ENCODE data around the gene CLDN9. TPM values are rescaled to one million over a fixed set of nuclear protein-coding genes. Genes with fewer than 3 reads are reported as not detected.
A peak's percentile ranks its signal among the peaks of the same experiment; 100 is the strongest.

The CLDN9 gene
- total RNA-seq, 1 experiment from 2014 or later = 1.3 TPM

- H3K4me2 ChIP-seq (ENCODE audit: insufficient read depth, insufficient read length, low read length) = peak overlapping the region; percentile 53
- H2AK5ac ChIP-seq (ENCODE audit: insufficient read length, low read length) = no peak overlapping the region
- peaks cover 11% of the 10 kb centered on the region; the same call in 1 of the 2 replicates for H3K4me1 ChIP-seq (ENCODE audit: insufficient read depth, low read length)
- peak overlapping the region; percentile 4 for H4K5ac ChIP-seq (ENCODE audit: insufficient read length, low read depth, low read length)
- H3K9me3 ChIP-seq (ENCODE audit: control insufficient read depth, low read depth, low read length) = no peaks in the 10 kb centered on the region
- no peak overlapping the region; the same call in 1 of the 2 replicates for H3K4ac ChIP-seq (ENCODE audit: low read depth, low read length)
- H3K23ac ChIP-seq (ENCODE audit: insufficient read length, low read depth, low read length) = no peak overlapping the region
- H3K9ac ChIP-seq (ENCODE audit: extremely low read depth, insufficient read length, low read length) = peak overlapping the region; percentile 9
- Mint-ChIP-seq H3K27me3 (ENCODE audit: low read depth) (peaks cover under 1% of the 10 kb centered on the region; the same call in 1 of the 2 replicates), H3K4me1 (peaks cover 36 to 62% of the 10 kb centered on the region in 2 experiments), H3K9me3 (no peaks in the 10 kb centered on the region), H3K4me3 (peak overlapping the region; percentile 66 to 79), H3K36me3 (ENCODE audit: insufficient read depth in 1 of 3, low read depth in 3 of 3) (peaks cover 0 to 6% (median 3%) of the 10 kb centered on the region in 3 experiments; a peak in 2 of 7 replicates), H3K27ac (peak overlapping the region; percentile 99 to 100 (median 100))
- no peaks in the 10 kb centered on the region for H3K79me2 ChIP-seq (ENCODE audit: insufficient read depth, low read length)
- peak overlapping the region; percentile 52 for H2BK12ac ChIP-seq (ENCODE audit: insufficient read length, low read depth, low read length)
- no peak; the same call in 2 of the 3 replicates for TF ChIP-seq CTCF (conservative IDR thresholded peaks at IDR 0.05)
- no CpG with 5 or more reads among the region's 13 CpGs for WGBS (ENCODE audit: extremely low coverage, insufficient read length, low lambda C conversion rate)
- H3K14ac ChIP-seq (ENCODE audit: insufficient read depth, low read length) = peak overlapping the region; percentile 81
- no peak overlapping the region for H2BK20ac ChIP-seq (ENCODE audit: low read depth, low read length, poor library complexity, severe bottlenecking)
- peak overlapping the region; percentile 23 for H4K91ac ChIP-seq (ENCODE audit: insufficient read length, low read depth, low read length)
- no peak overlapping the region for H3K56ac ChIP-seq (ENCODE audit: insufficient read length, low read depth, low read length)
- H3K27me3 ChIP-seq (ENCODE audit: insufficient read depth, low read length) = no peaks in the 10 kb centered on the region
- peak overlapping the region; percentile 92 for H3K18ac ChIP-seq (ENCODE audit: insufficient read length, low read depth, low read length)
- peak overlapping the region; percentile 88 for H3K27ac ChIP-seq (ENCODE audit: insufficient read length, low read depth, low read length)
- H3K79me1 ChIP-seq (ENCODE audit: insufficient read depth, low read depth, low read length, poor library complexity, severe bottlenecking) = no peaks in the 10 kb centered on the region
- peak; percentile 75 for DNase-seq
- H3K23me2 ChIP-seq (ENCODE audit: insufficient read length, low read depth, low read length, poor library complexity, severe bottlenecking) = peaks cover 13% of the 10 kb centered on the region
- no peak overlapping the region for H2AFZ ChIP-seq (ENCODE audit: low read length)
- peak overlapping the region; percentile 11 for H2BK5ac ChIP-seq (ENCODE audit: insufficient read length, low read length)
- no peak overlapping the region for H3T11ph ChIP-seq (ENCODE audit: low read length)
- no peak overlapping the region for H4K8ac ChIP-seq (replicated peaks; ENCODE audit: insufficient read length, low read depth, low read length)
- H2BK15ac ChIP-seq (ENCODE audit: low read depth, low read length) = no peak overlapping the region
- H4K20me1 ChIP-seq (ENCODE audit: control insufficient read depth, insufficient read depth, insufficient read length) = no peaks in the 10 kb centered on the region
- H2BK120ac ChIP-seq (ENCODE audit: low read depth, low read length, poor library complexity, severe bottlenecking) = no peak overlapping the region
Measured at GRCh38 chr16:3007059-3007956, 5.4 kb upstream of the CLDN9 start.
